Stomach (tissue), 9 donors: ENCODE measurements around the gene ATAD3B. TPM values are rescaled to one million over a fixed set of nuclear protein-coding genes. Genes with fewer than 3 reads are reported as not detected.

Experiments
- DNase-seq, 2 donors: peaks; one replicate each; pipeline versions ENCODE4 v3.0.0 to v3.0.0-alpha.2; 2013 to 2019
- H3K27ac ChIP-seq, 5 donors: fragments of 200-600 bp in 4 of 5; sonication (generic) in 4 of 5; one replicate each; pipeline ENCODE4 v1.5.1; 2013 to 2019; ENCODE audit warnings: mild to moderate bottlenecking in 1 of 5, moderate library complexity in 1 of 5
- H3K27me3 ChIP-seq, 3 donors: fragments of 200-600 bp; sonication (generic); one replicate each; pipeline ENCODE4 v1.5.1; 2017 to 2019; ENCODE audit warnings: mixed run types in 1 of 3
- H3K36me3 ChIP-seq, 4 donors: fragments of 200-600 bp; sonication (generic); 1 replicate in 3 of 4; 2 replicates in 1 of 4; pipeline ENCODE4 v1.5.1; 2016 to 2019
- H3K4me1 ChIP-seq, 4 donors: fragments of 200-600 bp; sonication (generic); one replicate each; pipeline ENCODE4 v1.5.1; 2016 to 2019
- H3K4me3 ChIP-seq, 4 donors: fragments of 200-600 bp; sonication (generic) in 3 of 4; one replicate each; pipeline ENCODE4 v1.5.1; 2016 to 2019; ENCODE audit warnings: mild to moderate bottlenecking in 1 of 4
- H3K9me3 ChIP-seq, 4 donors: fragments of 200-600 bp; sonication (generic); one replicate each; pipeline ENCODE4 v1.5.1; 2016 to 2019
- CTCF ChIP-seq, 7 experiments: fragments of 450-650 bp in 4 of 7; fragments of 200-600 bp in 3 of 7; sonication (generic) in 3 of 7; IDR thresholded peaks; one replicate each; pipeline ENCODE4 v1.5.1; 2016 to 2019; ENCODE audit warnings: antibody characterized with exemption in 7 of 7, control low read depth in 2 of 7, mild to moderate bottlenecking in 1 of 7
- EP300 ChIP-seq: sonication (generic); formaldehyde crosslinking; IDR thresholded peaks from one replicate; pipeline ENCODE4 v1.6.1; 2017; ENCODE audit warnings: antibody characterized with exemption
- POLR2A ChIP-seq, 4 donors: fragments of 450-650 bp; IDR thresholded peaks; one replicate each; pipeline ENCODE4 v1.6.1; 2016; ENCODE audit warnings: antibody characterized with exemption in 4 of 4, control low read depth in 2 of 4, mild to moderate bottlenecking in 1 of 4, moderate library complexity in 1 of 4
- POLR2AphosphoS5 ChIP-seq, 3 donors: sonication (generic); formaldehyde crosslinking; IDR thresholded peaks; one replicate each; pipeline ENCODE4 v1.6.1; 2016; ENCODE audit warnings: antibody characterized with exemption in 3 of 3
- WGBS, 5 donors: extraction: QIAGEN DNeasy Blood & Tissue Kit in 3 of 5; methylation state at CpG; one replicate each; pipeline versions ENCODE4 v1.1.5 to v1.1.7; 2013 to 2018; 5-methylcytosine and 5-hydroxymethylcytosine counted together
- intact Hi-C: fragments of 100-400 bp; cut with DNase I; formaldehyde crosslinking; loops from one replicate; pipeline ENCODE4 v1.15.1; 2023; ENCODE audit warnings: low total_unique reads
- polyA plus RNA-seq, 3 donors: library from polyadenylated mRNA; stranded (reverse); fragments of 200-250 nt; gene quantifications; one replicate each; pipeline ENCODE4 v1.2.3, GENCODE V29; 2013
- total RNA-seq, 5 donors: library from RNA; depleted of rRNA; stranded (reverse); fragments of >200 nt; gene quantifications; one replicate each; pipeline versions ENCODE4 v1.1.0 to v1.2.3, GENCODE V29; 2014 to 2016
- donor health status: healthy with polysubstance abuse.
- donor health status: Bipolar disorder and iron deficiency.
- donor health status: healthy.

The ATAD3B gene
- total and polyA plus RNA-seq, 8 donors, result 8.2 to 91.5 (median 21.1) TPM

- Histone ChIP-seq H3K27me3 (peaks cover 0 to 21% (median 5%) of the 10 kb centered on the region in 3 donors), H3K27ac (peak overlapping the region in 2 of 5 donors; percentile 71 to 84), H3K4me1 (peaks cover 8 to 49% (median 37%) of the 10 kb centered on the region in 4 donors), H3K36me3 (peaks cover 15 to 50% (median 38%) of the 10 kb centered on the region in 4 donors), H3K9me3 (no peaks in the 10 kb centered on the region), H3K4me3 (peak overlapping the region; percentile 58 to 65 (median 61))
- intact Hi-C loops, result no loop called here
- TF ChIP-seq POLR2AphosphoS5 (IDR thresholded peaks at IDR 0.05), result no peak
- TF ChIP-seq CTCF (IDR thresholded peaks at IDR 0.05), result no peak
- TF ChIP-seq POLR2A (IDR thresholded peaks at IDR 0.05), result no peak
- TF ChIP-seq EP300, result no peak
- 81 to 89% (median 87%) methylated on average over 9 to 18 of the region's 18 CpGs for WGBS, 5 donors
- DNase-seq, result no peak
These were observed 67.4 kb downstream of the ATAD3B start for GRCh38 chr1:1538989-1539309.

GRCh38 chr1:1539310-1540089 lies 67.9 kb downstream of the ATAD3B start:
- intact Hi-C loops, result no loop called here
- Histone ChIP-seq H3K27ac (peak overlapping the region in 4 of 5 donors; percentile 10 to 84 (median 58)), H3K4me1 (peaks cover 8 to 55% (median 40%) of the 10 kb centered on the region in 4 donors), H3K4me3 (peak overlapping the region; percentile 58 to 65 (median 61)), H3K36me3 (peaks cover 15 to 46% (median 33%) of the 10 kb centered on the region in 4 donors), H3K27me3 (peaks cover 0 to 21% (median 5%) of the 10 kb centered on the region in 3 donors), H3K9me3 (no peaks in the 10 kb centered on the region)
- DNase-seq, result peak in 1 of 2 donors; percentile 73
- TF ChIP-seq CTCF (IDR thresholded peaks at IDR 0.05) (no peak), EP300 (no peak), POLR2AphosphoS5 (IDR thresholded peaks at IDR 0.05) (no peak), POLR2A (IDR thresholded peaks at IDR 0.05) (no peak)
- WGBS, 5 donors, result 13 to 43% (median 19%) methylated on average over 13 to 65 of the region's 66 CpGs

- DNase-seq, result peak; percentile 61 to 94
- peaks cover 15 to 43% (median 30%) of the 10 kb centered on the region in 4 donors for H3K36me3 ChIP-seq
- H3K27me3 ChIP-seq, result peaks cover 0 to 21% (median 5%) of the 10 kb centered on the region in 3 donors
- 1 to 4% (median 2%) methylated on average over 19 to 83 of the region's 100 CpGs for WGBS, 5 donors
- H3K27ac ChIP-seq, result peak within 1 kb of the TSS; percentile 8 to 84 (median 71)
- no peak for TF ChIP-seq POLR2A (IDR thresholded peaks at IDR 0.05)
- TF ChIP-seq POLR2AphosphoS5 (IDR thresholded peaks at IDR 0.05), result no peak
- no peak for TF ChIP-seq EP300
- no peak for TF ChIP-seq CTCF (IDR thresholded peaks at IDR 0.05)
- H3K4me1 ChIP-seq, result peaks cover 8 to 62% (median 40%) of the 10 kb centered on the region in 4 donors
- H3K4me3 ChIP-seq, result peak within 1 kb of the TSS; percentile 58 to 65 (median 61)
- H3K9me3 ChIP-seq, result no peaks in the 10 kb centered on the region
- intact Hi-C loops, result no loop called here
These were observed 68.7 kb downstream of the ATAD3B start, which contains the start of gene TMEM240 for GRCh38 chr1:1540090-1540817. TSS of gene TMEM240 (minus strand) at chr1:1540624. CDS start at chr1:1540346, 278 bp downstream.
